SK-N-SH (cell line): Measurements from ENCODE around the gene DDAH1.

Source experiments
- CTCF ChIP-seq: fragments of 200-600 bp; sonication (generic); IDR thresholded peaks from 2 replicates; pipeline ENCODE4 v1.6.1; 2017; ENCODE audit warnings: antibody characterized with exemption, mild to moderate bottlenecking, moderate library complexity
- MEF2A ChIP-seq: IDR thresholded peaks from 2 replicates; pipeline ENCODE4 v1.4.0; 2012; ENCODE audit warnings: low read depth, borderline replicate concordance
- POLR2AphosphoS5 ChIP-seq: IDR thresholded peaks from 2 replicates; pipeline ENCODE4 v1.6.1; 2012; ENCODE audit warnings: low read depth, low read length
- REST ChIP-seq: IDR thresholded peaks from 2 replicates; pipeline ENCODE4 v1.6.1; 2012; ENCODE audit warnings: mild to moderate bottlenecking, low read depth, low read length, moderate library complexity
- SIN3A ChIP-seq: IDR thresholded peaks from 2 replicates; pipeline ENCODE4 v1.6.1; 2012; ENCODE audit warnings: low read depth, mild to moderate bottlenecking, low read length, moderate library complexity, borderline replicate concordance
- TF ChIP-seq, protein P1 (sequence below): IDR thresholded peaks from 2 replicates; pipeline ENCODE4 v1.4.0; 2012; ENCODE audit warnings: low read depth, borderline replicate concordance
- TF ChIP-seq, protein P2 (sequence below): fragments of 150-350 bp; IDR thresholded peaks from 2 replicates; pipeline ENCODE4 v1.6.1; 2017; ENCODE audit warnings: antibody characterized with exemption, low read length, low read depth, borderline replicate concordance
- TF ChIP-seq, protein P3 (sequence below): fragments of 150-350 bp; IDR thresholded peaks from 2 replicates; pipeline ENCODE4 v1.6.1; 2016; ENCODE audit warnings: mild to moderate bottlenecking, low read depth, low read length

- TF ChIP-seq CTCF (no peak), POLR2AphosphoS5 (no peak), SIN3A (no peak), MEF2A (no peak), REST (no peak)
- TF ChIP-seq, protein P1, sequence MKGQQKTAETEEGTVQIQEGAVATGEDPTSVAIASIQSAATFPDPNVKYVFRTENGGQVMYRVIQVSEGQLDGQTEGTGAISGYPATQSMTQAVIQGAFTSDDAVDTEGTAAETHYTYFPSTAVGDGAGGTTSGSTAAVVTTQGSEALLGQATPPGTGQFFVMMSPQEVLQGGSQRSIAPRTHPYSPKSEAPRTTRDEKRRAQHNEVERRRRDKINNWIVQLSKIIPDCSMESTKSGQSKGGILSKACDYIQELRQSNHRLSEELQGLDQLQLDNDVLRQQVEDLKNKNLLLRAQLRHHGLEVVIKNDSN, result no peak
- TF ChIP-seq, protein P2, sequence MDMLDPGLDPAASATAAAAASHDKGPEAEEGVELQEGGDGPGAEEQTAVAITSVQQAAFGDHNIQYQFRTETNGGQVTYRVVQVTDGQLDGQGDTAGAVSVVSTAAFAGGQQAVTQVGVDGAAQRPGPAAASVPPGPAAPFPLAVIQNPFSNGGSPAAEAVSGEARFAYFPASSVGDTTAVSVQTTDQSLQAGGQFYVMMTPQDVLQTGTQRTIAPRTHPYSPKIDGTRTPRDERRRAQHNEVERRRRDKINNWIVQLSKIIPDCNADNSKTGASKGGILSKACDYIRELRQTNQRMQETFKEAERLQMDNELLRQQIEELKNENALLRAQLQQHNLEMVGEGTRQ, result no peak
- TF ChIP-seq, protein P3, sequence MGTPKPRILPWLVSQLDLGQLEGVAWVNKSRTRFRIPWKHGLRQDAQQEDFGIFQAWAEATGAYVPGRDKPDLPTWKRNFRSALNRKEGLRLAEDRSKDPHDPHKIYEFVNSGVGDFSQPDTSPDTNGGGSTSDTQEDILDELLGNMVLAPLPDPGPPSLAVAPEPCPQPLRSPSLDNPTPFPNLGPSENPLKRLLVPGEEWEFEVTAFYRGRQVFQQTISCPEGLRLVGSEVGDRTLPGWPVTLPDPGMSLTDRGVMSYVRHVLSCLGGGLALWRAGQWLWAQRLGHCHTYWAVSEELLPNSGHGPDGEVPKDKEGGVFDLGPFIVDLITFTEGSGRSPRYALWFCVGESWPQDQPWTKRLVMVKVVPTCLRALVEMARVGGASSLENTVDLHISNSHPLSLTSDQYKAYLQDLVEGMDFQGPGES, result no peak
These were observed 187.8 kb downstream of the DDAH1 start for GRCh38 chr1:85276978-85277639.
